GM12865 (cell line): ENCODE results near the gene ZNF526.

ENCODE experiments used
- DNase-seq: peaks from one replicate; pipeline ENCODE4 v3.0.0; 2010; ENCODE audit warnings: low read depth
- H3K4me3 ChIP-seq: 2 replicates; pipeline ENCODE4 v1.5.1; 2011; ENCODE audit warnings: mild to moderate bottlenecking, low read depth, low read length, control low read depth
- CTCF ChIP-seq: IDR thresholded peaks from 2 replicates; pipeline ENCODE4 v1.5.1; 2011; ENCODE audit warnings: low read length, control low read depth, low read depth, inconsistent platforms; ENCODE audit not compliant: insufficient read depth; ENCODE audit errors: missing control alignments

The ZNF526 gene

DNA sequence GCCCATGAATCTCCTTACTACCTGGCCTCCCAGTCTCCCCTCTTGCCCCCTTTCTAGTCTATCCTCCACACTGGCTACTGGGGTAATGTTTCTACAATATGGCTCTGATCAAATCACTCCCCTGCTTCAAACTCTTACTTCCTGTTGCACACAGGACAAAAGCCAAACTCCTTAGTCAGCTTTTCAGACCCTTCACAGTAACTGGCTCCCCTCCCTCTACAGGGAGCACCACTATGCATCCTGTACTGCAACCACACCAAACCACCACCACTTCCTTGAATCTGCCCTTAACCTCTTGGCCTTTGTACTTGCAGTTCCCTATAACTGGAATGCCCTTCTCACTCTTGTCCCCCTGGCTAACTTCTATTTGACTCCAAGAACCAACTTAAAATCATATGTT lies 34.8 kb upstream of the ZNF526 start:
- H3K4me3 ChIP-seq, result no peak overlapping the region
- DNase-seq, result peak; percentile 28
- TF ChIP-seq CTCF, result no peak

- no peak overlapping the region for H3K4me3 ChIP-seq
- DNase-seq, result no peak
- no peak for TF ChIP-seq CTCF
Measured at GRCh38 chr19:42188665-42189064, 31.4 kb upstream of the ZNF526 start.

- TF ChIP-seq CTCF, result no peak
- no peak overlapping the region for H3K4me3 ChIP-seq
- DNase-seq, result no peak
Measured at GRCh38 chr19:42189133-42189532, 31.0 kb upstream of the ZNF526 start.

DNA sequence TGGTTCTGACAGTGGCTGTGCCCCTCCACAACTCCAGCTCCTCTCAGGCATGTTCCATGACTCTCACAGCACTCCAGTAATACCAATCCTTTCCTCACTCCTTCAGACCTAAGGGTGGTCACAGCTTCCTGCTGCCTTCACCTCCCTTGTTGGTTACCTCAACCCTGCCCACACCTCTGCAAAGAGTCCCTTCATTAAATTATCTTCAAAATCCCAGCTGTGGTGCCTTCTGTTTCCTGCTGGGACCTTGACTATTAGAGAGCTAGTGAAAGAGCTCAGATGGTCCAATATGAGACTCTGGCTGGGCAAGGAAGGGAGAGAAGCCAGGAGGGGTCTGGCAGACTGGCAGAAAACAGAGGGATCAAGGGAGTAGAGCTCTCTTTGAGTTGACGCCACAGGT lies 28.8 kb upstream of the ZNF526 start:
- H3K4me3 ChIP-seq, result no peak overlapping the region
- DNase-seq, result no peak
- TF ChIP-seq CTCF, result no peak

GRCh38 chr19:42191855-42192254 lies 28.3 kb upstream of the ZNF526 start:
- H3K4me3 ChIP-seq, result no peak overlapping the region
- no peak for TF ChIP-seq CTCF
- DNase-seq, result no peak

DNA sequence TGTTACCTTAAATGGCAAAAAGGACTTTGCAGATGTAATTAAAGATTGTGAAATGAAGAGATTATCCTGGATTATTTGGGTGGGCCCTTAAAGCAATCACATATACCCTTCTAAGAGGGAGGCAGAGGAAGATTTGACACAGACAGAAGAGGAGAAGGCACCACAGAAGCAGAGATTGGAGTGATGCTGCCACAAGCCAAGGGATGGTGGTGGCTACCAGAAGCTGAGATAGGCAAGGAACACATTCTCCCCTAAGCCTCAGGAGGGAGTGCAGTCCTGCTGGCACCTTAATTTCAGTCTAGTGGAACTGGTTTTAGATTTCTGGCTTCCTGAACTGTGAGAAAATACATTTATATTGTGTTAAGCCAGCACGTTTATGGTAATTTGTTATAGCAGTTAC lies 26.8 kb upstream of the ZNF526 start:
- H3K4me3 ChIP-seq, result no peak overlapping the region
- no peak for TF ChIP-seq CTCF
- DNase-seq, result no peak

DNA sequence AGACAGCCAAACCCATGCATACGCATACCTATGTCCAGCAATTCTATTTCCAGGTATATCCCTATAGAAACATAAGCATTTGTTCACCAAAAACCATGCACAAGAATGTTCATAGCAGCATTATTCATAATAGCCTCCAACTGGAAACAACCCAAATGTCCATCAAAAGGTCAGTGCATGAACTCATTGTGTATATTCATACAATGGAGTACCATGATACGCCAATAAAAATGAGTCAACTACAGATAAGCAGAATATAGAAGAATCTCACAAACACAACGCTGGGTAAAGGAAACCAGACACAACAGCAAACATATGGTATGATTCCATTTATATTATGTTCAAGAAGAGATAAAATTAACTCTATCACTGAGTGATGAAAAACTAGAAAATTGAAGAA lies 26.4 kb upstream of the ZNF526 start:
- H3K4me3 ChIP-seq, result no peak overlapping the region
- DNase-seq, result no peak
- TF ChIP-seq CTCF, result no peak
